Activated effector memory CD4-positive, alpha-beta T cell treated with Interleukin-2 at 50 U/mL for 16 hours (primary cell): ENCODE results near the gene CPSF7.

Experiments used
- DNase-seq: peaks from one replicate; pipeline ENCODE4 v3.0.0-alpha.2; 2020

Gene CPSF7

GRCh38 chr11:61378713-61379313 is 51.0 kb downstream of the CPSF7 start:
- no peak for DNase-seq

GRCh38 chr11:61377461-61378160 is 52.2 kb downstream of the CPSF7 start:
- no peak for DNase-seq

- DNase-seq: no peak
These were observed 54.0 kb downstream of the CPSF7 start for GRCh38 chr11:61375761-61376108.

- no peak for DNase-seq
These were observed 56.9 kb downstream of the CPSF7 start for GRCh38 chr11:61372659-61373420.

- DNase-seq: no peak
These were observed 59.3 kb downstream of the CPSF7 start for GRCh38 chr11:61370349-61371005.

- no peak for DNase-seq
These were observed 60.1 kb downstream of the CPSF7 start for GRCh38 chr11:61369372-61370348.

GRCh38 chr11:61368646-61369045 is 61.1 kb downstream of the CPSF7 start:
- no peak for DNase-seq

GRCh38 chr11:61367406-61367805 is 62.4 kb downstream of the CPSF7 start:
- no peak for DNase-seq

- no peak for DNase-seq
These were observed 65.6 kb downstream of the CPSF7 start for GRCh38 chr11:61364012-61364675.

- no peak for DNase-seq
These were observed 67.3 kb downstream of the CPSF7 start for GRCh38 chr11:61362542-61362875.

- DNase-seq: peak; percentile 81
These were observed 67.8 kb downstream of the CPSF7 start, which contains the start of the genes CYB561A3 and TMEM138 for GRCh38 chr11:61361741-61362541. CYB561A3 (minus strand) TSS chr11:61361882; CDS start chr11:61356713, 5,169 bp downstream. TMEM138 (plus strand) TSS chr11:61362374; CDS start chr11:61364391, 2,017 bp downstream.

- DNase-seq: no peak
These were observed 68.5 kb downstream of the CPSF7 start for GRCh38 chr11:61361237-61361740.

- no peak for DNase-seq
These were observed 70.3 kb downstream of the CPSF7 start for GRCh38 chr11:61359516-61359915.

- no peak for DNase-seq
These were observed 71.2 kb downstream of the CPSF7 start for GRCh38 chr11:61358566-61358965.

- no peak for DNase-seq
These were observed 71.9 kb downstream of the CPSF7 start for GRCh38 chr11:61357894-61358239.

- DNase-seq: no peak
These were observed 72.4 kb downstream of the CPSF7 start for GRCh38 chr11:61357233-61357893.

GRCh38 chr11:61356706-61357105 is 73.1 kb downstream of the CPSF7 start:
- no peak for DNase-seq

- no peak for DNase-seq
These were observed 75.6 kb downstream of the CPSF7 start for GRCh38 chr11:61354208-61354607.

- no peak for DNase-seq
These were observed 76.4 kb downstream of the CPSF7 start for GRCh38 chr11:61353131-61354067.
